IMR-90 (cell line): ENCODE measurements around the gene ZXDC. TPM values are rescaled to one million over a fixed set of nuclear protein-coding genes. Genes with fewer than 3 reads are reported as not detected.

Source experiments
- ATAC-seq: fragments of 200-7000 bp; cut with Tn5 transposase; 2 replicates; pipeline ENCODE4 v1.9.1; 2020; ENCODE audit warnings: low read depth, mild to moderate bottlenecking, moderate library complexity
- BruUV-seq: library from RNA; stranded (reverse); fragments of 400-500 nt; replicated peaks from 2 replicates; lab custom pipeline; 2021; lab: Mats Ljungman, UMichigan
- CTCF ChIA-PET: fragments of 300-600 bp; formaldehyde crosslinking; extraction: SDS; loops from one replicate; lab custom pipeline; 2021; ENCODE audit warnings: antibody characterized with exemption; lab: Yijun Ruan, JAX
- POLR2A ChIA-PET: fragments of 300-600 bp; sonication (Branson Sonifier 250); formaldehyde crosslinking; loops from one replicate; lab custom pipeline; 2022; ENCODE audit warnings: antibody characterized with exemption; ENCODE audit not compliant: unreplicated experiment; lab: Charles Lee
- DNase-seq: peaks from one replicate; pipeline ENCODE4 v3.0.0; 2013
- H2AFZ ChIP-seq: replicated peaks from 2 replicates; pipeline ENCODE3; 2013; ENCODE audit warnings: low read length, mild to moderate bottlenecking; ENCODE audit not compliant: poor library complexity
- H2AK5ac ChIP-seq: 2 replicates; pipeline ENCODE4 v1.6.1; 2013; ENCODE audit warnings: low read depth, low read length, inconsistent platforms
- H2AK9ac ChIP-seq: replicated peaks from 2 replicates; pipeline ENCODE3; 2013; ENCODE audit warnings: mild to moderate bottlenecking, low read depth, low read length, moderate library complexity; ENCODE audit not compliant: poor library complexity
- H2BK120ac ChIP-seq: 2 replicates; pipeline ENCODE4 v1.6.1; 2013; ENCODE audit warnings: low read depth, low read length, inconsistent platforms
- H2BK15ac ChIP-seq: 3 replicates; pipeline ENCODE4 v1.6.1; 2013; ENCODE audit warnings: low read depth, low read length, inconsistent platforms
- H2BK20ac ChIP-seq: 2 replicates; pipeline ENCODE4 v1.6.1; 2013; ENCODE audit warnings: low read depth, mild to moderate bottlenecking, inconsistent platforms, low read length, moderate library complexity
- H2BK5ac ChIP-seq: 2 replicates; pipeline ENCODE4 v1.6.1; 2013; ENCODE audit warnings: mild to moderate bottlenecking, low read depth, low read length, inconsistent platforms; ENCODE audit not compliant: poor library complexity, severe bottlenecking
- H3K14ac ChIP-seq: replicated peaks from 2 replicates; pipeline ENCODE4 v1.6.1; 2013; ENCODE audit warnings: low read depth, low read length, inconsistent platforms
- H3K18ac ChIP-seq: 2 replicates; pipeline ENCODE4 v1.6.1; 2013; ENCODE audit warnings: low read depth, low read length, control low read depth
- H3K23ac ChIP-seq: 2 replicates; pipeline ENCODE4 v1.6.1; 2013; ENCODE audit warnings: low read depth, low read length, inconsistent platforms
- H3K27ac ChIP-seq: 2 replicates; pipeline ENCODE4 v1.5.1; 2013; ENCODE audit warnings: mild to moderate bottlenecking, control low read depth, low read length; ENCODE audit not compliant: insufficient read depth
- H3K27me3 ChIP-seq: 2 replicates; pipeline ENCODE4 v1.6.1; 2013; ENCODE audit warnings: low read length; ENCODE audit not compliant: control insufficient read depth, insufficient read depth
- H3K36me3 ChIP-seq: 2 replicates; pipeline ENCODE4 v1.6.1; 2013; ENCODE audit warnings: low read length, mixed read lengths; ENCODE audit not compliant: control insufficient read depth, insufficient read depth
- H3K4ac ChIP-seq: 2 replicates; pipeline ENCODE4 v1.6.1; 2013; ENCODE audit warnings: low read depth, low read length, inconsistent platforms
- H3K4me1 ChIP-seq: 2 replicates; pipeline ENCODE4 v1.6.1; 2013; ENCODE audit warnings: low read length, mixed read lengths; ENCODE audit not compliant: control insufficient read depth, insufficient read depth
- H3K4me2 ChIP-seq: 2 replicates; pipeline ENCODE4 v1.6.1; 2013; ENCODE audit warnings: low read depth, mild to moderate bottlenecking, control low read depth, low read length, moderate library complexity
- H3K4me3 ChIP-seq: 2 replicates; pipeline ENCODE4 v1.5.1; 2013; ENCODE audit warnings: low read depth, mild to moderate bottlenecking, control low read depth, low read length, moderate library complexity; ENCODE audit not compliant: insufficient read depth
- H3K56ac ChIP-seq: 2 replicates; pipeline ENCODE4 v1.6.1; 2013; ENCODE audit warnings: low read length, inconsistent platforms; ENCODE audit not compliant: insufficient read depth; ENCODE audit errors: extremely low read depth
- H3K79me1 ChIP-seq, 2 experiments: 2 replicates each; pipeline ENCODE4 v1.6.1; 2013; ENCODE audit warnings: low read length in 2 of 2, inconsistent platforms in 1 of 2, low read depth in 1 of 2
- H3K9ac ChIP-seq: 2 replicates; pipeline ENCODE4 v1.6.1; 2013; ENCODE audit warnings: low read depth, low read length, control low read depth
- H3K9me1 ChIP-seq: 2 replicates; pipeline ENCODE4 v1.6.1; 2013; ENCODE audit warnings: low read length, inconsistent platforms; ENCODE audit not compliant: insufficient read depth
- H3K9me3 ChIP-seq: 2 replicates; pipeline ENCODE4 v1.6.1; 2013; ENCODE audit warnings: low read length; ENCODE audit not compliant: control insufficient read depth, insufficient read depth
- H4K20me1 ChIP-seq: 2 replicates; pipeline ENCODE4 v1.6.1; 2013; ENCODE audit warnings: low read length, inconsistent platforms; ENCODE audit not compliant: insufficient read depth
- H4K5ac ChIP-seq: 2 replicates; pipeline ENCODE4 v1.6.1; 2013; ENCODE audit warnings: mild to moderate bottlenecking, low read depth, low read length, control low read depth
- H4K8ac ChIP-seq, 2 experiments: 2 replicates each; pipeline ENCODE4 v1.6.1; 2013; ENCODE audit warnings: low read depth in 2 of 2, low read length in 2 of 2, control low read depth in 1 of 2, inconsistent platforms in 1 of 2
- H4K91ac ChIP-seq: 2 replicates; pipeline ENCODE4 v1.6.1; 2013; ENCODE audit warnings: low read depth, low read length, inconsistent platforms; ENCODE audit not compliant: insufficient read depth
- ELK1 ChIP-seq: fragments of 150-350 bp; IDR thresholded peaks from 2 replicates; pipeline ENCODE4 v1.6.1; 2016; ENCODE audit warnings: low read depth, mild to moderate bottlenecking, low read length, moderate library complexity, borderline replicate concordance
- MAZ ChIP-seq: IDR thresholded peaks from 2 replicates; pipeline ENCODE4 v1.6.1; 2012; ENCODE audit warnings: low read depth, mild to moderate bottlenecking, low read length, improper control_type of control experiment, moderate library complexity, borderline replicate concordance
- MXI1 ChIP-seq: IDR thresholded peaks from 2 replicates; pipeline ENCODE4 v1.6.1; 2012; ENCODE audit warnings: low read depth, mild to moderate bottlenecking, low read length, moderate library complexity, borderline replicate concordance
- POLR2A ChIP-seq: IDR thresholded peaks from 2 replicates; pipeline ENCODE4 v1.6.1; 2012; ENCODE audit warnings: mild to moderate bottlenecking, low read depth, low read length
- RAD21 ChIP-seq: IDR thresholded peaks from 2 replicates; pipeline ENCODE4 v1.6.1; 2012; ENCODE audit warnings: low read length, improper control_type of control experiment
- RFX5 ChIP-seq: IDR thresholded peaks from 2 replicates; pipeline ENCODE4 v1.8.0; 2012; ENCODE audit warnings: low read depth, mild to moderate bottlenecking, low read length, moderate library complexity
- SMC3 ChIP-seq: fragments of 150-350 bp; IDR thresholded peaks from 2 replicates; pipeline ENCODE4 v1.6.1; 2016; ENCODE audit warnings: low read depth, mild to moderate bottlenecking, antibody characterized with exemption, low read length, moderate library complexity
- WGBS, 2 experiments: methylation state at CpG; one replicate each; pipeline versions ENCODE4 v1.1.5 to v1.1.7; 2013; ENCODE audit warnings: missing lambda C conversion rate in 2 of 2; ENCODE audit not compliant: insufficient read length in 1 of 2; ENCODE audit errors: extremely low coverage in 2 of 2; 5-methylcytosine and 5-hydroxymethylcytosine counted together
- dilution Hi-C: fragments of 300-500 bp; cut with HindIII; formaldehyde crosslinking; loops from one replicate; pipeline ENCODE4 v1.14.3; 2018; ENCODE audit warnings: low sequenced_read_pairs; ENCODE audit not compliant: unreplicated experiment
- in situ Hi-C: fragments of 300-500 bp; cut with MboI; formaldehyde crosslinking; loops from 3 replicates; pipeline ENCODE4 v1.14.3; 2019; ENCODE audit warnings: low sequenced_read_pairs, inconsistent platforms, mixed read lengths
- intact Hi-C: fragments of 100-400 bp; cut with micrococcal nuclease; formaldehyde crosslinking; loops from 2 replicates; pipeline ENCODE4 v1.10.0; 2022
- polyA plus RNA-seq, 3 experiments: library from polyadenylated mRNA; depleted of rRNA; stranded (reverse); fragments of >200 nt; gene quantifications; 2 replicates each; pipeline ENCODE4 v1.2.3, GENCODE V29; 2012; ENCODE audit warnings: low replicate concordance in 1 of 3
- total RNA-seq: library from RNA; depleted of rRNA; stranded (reverse); fragments of >200 nt; gene quantifications from 2 replicates; pipeline ENCODE4 v1.2.3, GENCODE V29; 2012

The ZXDC gene
- total and polyA plus RNA-seq, 2 of the 4 experiments (the other 2 are of a cell fraction): 11.5 to 14.3 TPM

GRCh38 chr3:126448136-126448892 is 27.4 kb downstream of the ZXDC start:
- Histone ChIP-seq H3K4me2 (no peak overlapping the region), H3K4ac (no peak overlapping the region), H3K4me3 (no peak overlapping the region), H2AK9ac (no peak overlapping the region), H3K4me1 (peaks cover 9% of the 10 kb centered on the region), H2BK120ac (no peak overlapping the region), H3K36me3 (peaks cover 11% of the 10 kb centered on the region), H2BK5ac (no peak overlapping the region), H3K27me3 (no peaks in the 10 kb centered on the region), H2AK5ac (no peak overlapping the region), H2BK15ac (no peak overlapping the region), H3K56ac (no peak overlapping the region), H3K9me3 (no peaks in the 10 kb centered on the region), H2AFZ (no peak overlapping the region), H3K9me1 (peaks cover 19% of the 10 kb centered on the region; the same call in 1 of the 2 replicates), H4K91ac (no peak overlapping the region), H3K23ac (no peak overlapping the region), H4K5ac (no peak overlapping the region), H4K20me1 (peaks cover 11% of the 10 kb centered on the region; the same call in 1 of the 2 replicates), H3K14ac (no peak overlapping the region), H3K27ac (no peak overlapping the region), H3K9ac (no peak overlapping the region), H4K8ac (no peak overlapping the region), H3K79me1 (peaks cover 0 to 8% of the 10 kb centered on the region in 2 experiments; a peak in 3 of 4 replicates), H3K18ac (no peak overlapping the region), H2BK20ac (no peak overlapping the region)
- intact Hi-C loops (no loop called here), dilution Hi-C loops (no loop called here), in situ Hi-C loops (no loop called here)
- TF ChIP-seq SMC3: no peak
- TF ChIP-seq ELK1: no peak
- no peak for TF ChIP-seq RFX5
- TF ChIP-seq MXI1: no peak
- no peak for TF ChIP-seq RAD21
- TF ChIP-seq POLR2A: no peak
- TF ChIP-seq MAZ: no peak
- ATAC-seq (no peak), DNase-seq (no peak)
- CTCF ChIA-PET: no interaction called here
- POLR2A ChIA-PET: no interaction called here
- no TSS peak for BruUV-seq
- WGBS, 2 experiments: no CpG with 5 or more reads among the region's 17 CpGs
